K562 (cell line): ENCODE data around the gene RAD50. TPM values are rescaled to one million over a fixed set of nuclear protein-coding genes. Genes with fewer than 3 reads are reported as not detected.

Source experiments
- ARID1B ChIP-seq: fragments of 450-650 bp; IDR thresholded peaks from 2 replicates; pipeline ENCODE4 v1.6.1; 2016; ENCODE audit warnings: antibody characterized with exemption, mild to moderate bottlenecking, inconsistent platforms
- BCOR ChIP-seq: fragments of 450-650 bp; IDR thresholded peaks from 2 replicates; pipeline ENCODE4 v1.6.1; 2016
- CBX2 ChIP-seq: fragments of 200-600 bp; sonication (generic); IDR thresholded peaks from one replicate; pipeline ENCODE4 v1.6.1; 2012; ENCODE audit warnings: mild to moderate bottlenecking, low read length, inconsistent platforms; ENCODE audit not compliant: insufficient read depth, poor library complexity, severe bottlenecking
- ESRRA ChIP-seq: fragments of 450-650 bp; IDR thresholded peaks from 2 replicates; pipeline ENCODE4 v1.6.1; 2014; ENCODE audit warnings: low read depth, mild to moderate bottlenecking, moderate library complexity, borderline replicate concordance
- ETV5 ChIP-seq: sonication (generic); formaldehyde crosslinking; IDR thresholded peaks from 2 replicates; pipeline ENCODE4 v1.4.0; 2020; ENCODE audit warnings: low read depth, mild to moderate bottlenecking, missing genetic modification reagents
- GTF2A2 ChIP-seq: IDR thresholded peaks from 2 replicates; pipeline ENCODE4 v1.6.1; 2016; ENCODE audit warnings: mild to moderate bottlenecking, missing genetic modification characterization, missing compliant biosample characterization
- GTF3C2 ChIP-seq: IDR thresholded peaks from 3 replicates; pipeline ENCODE4 v1.6.1; 2011; ENCODE audit warnings: borderline replicate concordance, mild to moderate bottlenecking, moderate library complexity; ENCODE audit not compliant: insufficient read length; ENCODE audit errors: extremely low read depth
- POLR3A ChIP-seq: IDR thresholded peaks from 2 replicates; pipeline ENCODE4 v1.6.1; 2011; ENCODE audit warnings: borderline replicate concordance, mild to moderate bottlenecking, moderate library complexity; ENCODE audit not compliant: insufficient read length, insufficient read depth; ENCODE audit errors: extremely low read depth
- SAFB2 ChIP-seq: fragments of 200-400 bp; formaldehyde crosslinking; IDR thresholded peaks from 2 replicates; pipeline ENCODE4 v1.6.1; 2018; ENCODE audit warnings: borderline replicate concordance, low read length, low read depth, moderate library complexity; ENCODE audit not compliant: severe bottlenecking
- SIRT6 ChIP-seq: IDR thresholded peaks from one replicate; pipeline ENCODE4 v1.6.1; 2012; ENCODE audit warnings: low read depth, mild to moderate bottlenecking, control low read depth, inconsistent platforms, low read length, moderate library complexity
- XRCC3 ChIP-seq: fragments of 450-650 bp; IDR thresholded peaks from 2 replicates; pipeline ENCODE4 v1.6.1; 2017; ENCODE audit warnings: mild to moderate bottlenecking, moderate library complexity
- ZBTB33 ChIP-seq: sonication (generic); formaldehyde crosslinking; IDR thresholded peaks from 2 replicates; pipeline ENCODE4 v1.8.1; 2023; ENCODE audit warnings: mild to moderate bottlenecking, missing genetic modification reagents
- ZFP91 ChIP-seq: sonication (generic); formaldehyde crosslinking; IDR thresholded peaks from 2 replicates; pipeline ENCODE4 v1.8.0; 2022; ENCODE audit warnings: mild to moderate bottlenecking, missing genetic modification reagents
- ZNF133 ChIP-seq: fragments of 250-450 bp; sonication (Bioruptor Pico); IDR thresholded peaks from 2 replicates; pipeline ENCODE4 v1.4.0; 2020; ENCODE audit warnings: mild to moderate bottlenecking
- ZNF696 ChIP-seq: fragments of 250-450 bp; sonication (Bioruptor Pico); conservative IDR thresholded peaks from 2 replicates; pipeline ENCODE4 v1.4.0; 2020; ENCODE audit warnings: mild to moderate bottlenecking, moderate library complexity
- polyA plus RNA-seq, 8 experiments: library from polyadenylated mRNA; depleted of rRNA in 4 of 8; stranded (reverse) in 5 of 8; unstranded in 3 of 8; fragments of >200 nt; fragmentation: Nextera tagmentation in 2 of 8; fragmentation: Illumina TruSeq in 1 of 8; extraction: Ambion mirVana in 2 of 8; extraction: Trizol in 1 of 8; gene quantifications; 2 replicates each; pipeline versions ENCODE4 v1.2.1 to v1.2.3, GENCODE V29; 2011 to 2014; ENCODE audit warnings: inconsistent platforms in 1 of 8, missing spikeins in 1 of 8
- total RNA-seq, 7 experiments: library from RNA; depleted of rRNA in 6 of 7; stranded (reverse); fragments of >200 nt in 6 of 7; fragmentation: Illumina TruSeq in 2 of 7; extraction: Trizol in 2 of 7; gene quantifications; 2 replicates each; pipeline versions ENCODE4 v1.2.1 to v1.2.3, GENCODE V29; 2011 to 2021; ENCODE audit warnings: low replicate concordance in 1 of 7
- TF ChIP-seq, protein P1 (sequence below): fragments of 250-450 bp; sonication (Bioruptor Pico); IDR thresholded peaks from 2 replicates; pipeline ENCODE4 v1.8.0; 2022; ENCODE audit warnings: inconsistent platforms, mild to moderate bottlenecking, moderate library complexity, borderline replicate concordance
- TF ChIP-seq, protein P2 (sequence below): fragments of 450-650 bp; formaldehyde crosslinking; IDR thresholded peaks from 2 replicates; pipeline ENCODE4 v1.4.0; 2020; ENCODE audit warnings: mild to moderate bottlenecking, mixed read lengths

Gene RAD50
- total and polyA plus RNA-seq, 9 of the 15 experiments (the other 6 are each of a cell fraction or from before 2014, with no cell fraction given), result 15.3 to 74.2 (median 44.1) TPM

DNA sequence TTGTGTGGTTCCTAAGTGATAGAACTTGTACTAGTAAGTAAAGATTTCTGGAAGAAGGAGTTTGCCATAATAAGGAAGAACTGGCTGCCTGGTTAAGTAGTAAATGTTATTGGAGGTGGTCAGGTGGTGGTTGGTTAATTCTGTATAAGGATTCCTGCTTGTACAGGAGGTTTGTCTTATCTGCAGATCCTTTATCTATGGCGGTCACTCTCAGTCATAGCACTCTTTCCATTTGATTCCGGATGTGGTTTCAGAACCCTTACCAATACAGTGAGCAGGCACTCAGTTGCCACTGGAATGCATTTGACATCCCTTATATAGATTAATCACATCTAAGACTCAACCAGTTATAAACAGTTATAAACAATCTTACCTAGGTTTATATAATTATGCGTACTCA lies 50.3 kb downstream of the RAD50 start (continued):
- TF ChIP-seq ARID1B (0 out of 2 replicates have a peak, but pooled peaks have one; percentile 13), SAFB2 (no peak), GTF2A2 (no peak), XRCC3 (no peak), ZFP91 (CRISPR knock-in tag) (no peak), ESRRA (peak; percentile 27; the same call in 1 of the 2 replicates), ZNF696 (CRISPR knock-in tag) (no peak), BCOR (no peak), SIRT6 (no peak), POLR3A (no peak), ZBTB33 (no peak), GTF3C2 (no peak), ETV5 (CRISPR knock-in tag) (no peak), CBX2 (no peak), ZNF133 (CRISPR knock-in tag) (no peak)
- TF ChIP-seq, protein P1, sequence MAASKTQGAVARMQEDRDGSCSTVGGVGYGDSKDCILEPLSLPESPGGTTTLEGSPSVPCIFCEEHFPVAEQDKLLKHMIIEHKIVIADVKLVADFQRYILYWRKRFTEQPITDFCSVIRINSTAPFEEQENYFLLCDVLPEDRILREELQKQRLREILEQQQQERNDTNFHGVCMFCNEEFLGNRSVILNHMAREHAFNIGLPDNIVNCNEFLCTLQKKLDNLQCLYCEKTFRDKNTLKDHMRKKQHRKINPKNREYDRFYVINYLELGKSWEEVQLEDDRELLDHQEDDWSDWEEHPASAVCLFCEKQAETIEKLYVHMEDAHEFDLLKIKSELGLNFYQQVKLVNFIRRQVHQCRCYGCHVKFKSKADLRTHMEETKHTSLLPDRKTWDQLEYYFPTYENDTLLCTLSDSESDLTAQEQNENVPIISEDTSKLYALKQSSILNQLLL, result no peak
- TF ChIP-seq, protein P2, sequence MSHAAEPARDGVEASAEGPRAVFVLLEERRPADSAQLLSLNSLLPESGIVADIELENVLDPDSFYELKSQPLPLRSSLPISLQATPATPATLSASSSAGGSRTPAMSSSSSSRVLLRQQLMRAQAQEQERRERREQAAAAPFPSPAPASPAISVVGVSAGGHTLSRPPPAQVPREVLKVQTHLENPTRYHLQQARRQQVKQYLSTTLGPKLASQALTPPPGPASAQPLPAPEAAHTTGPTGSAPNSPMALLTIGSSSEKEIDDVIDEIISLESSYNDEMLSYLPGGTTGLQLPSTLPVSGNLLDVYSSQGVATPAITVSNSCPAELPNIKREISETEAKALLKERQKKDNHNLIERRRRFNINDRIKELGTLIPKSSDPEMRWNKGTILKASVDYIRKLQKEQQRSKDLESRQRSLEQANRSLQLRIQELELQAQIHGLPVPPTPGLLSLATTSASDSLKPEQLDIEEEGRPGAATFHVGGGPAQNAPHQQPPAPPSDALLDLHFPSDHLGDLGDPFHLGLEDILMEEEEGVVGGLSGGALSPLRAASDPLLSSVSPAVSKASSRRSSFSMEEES (CRISPR knock-in tag), result no peak
